Middle frontal gyrus (tissue), 1 donor: ENCODE results near the gene MAPK14.
A peak's percentile ranks its signal among the peaks of the same experiment; 100 is the strongest.

Experiments used
- DNase-seq: peaks from one replicate; pipeline ENCODE4 v3.0.0-alpha.2; 2015; ENCODE audit warnings: low spot score; ENCODE audit errors: extremely low spot score

The MAPK14 gene

DNA sequence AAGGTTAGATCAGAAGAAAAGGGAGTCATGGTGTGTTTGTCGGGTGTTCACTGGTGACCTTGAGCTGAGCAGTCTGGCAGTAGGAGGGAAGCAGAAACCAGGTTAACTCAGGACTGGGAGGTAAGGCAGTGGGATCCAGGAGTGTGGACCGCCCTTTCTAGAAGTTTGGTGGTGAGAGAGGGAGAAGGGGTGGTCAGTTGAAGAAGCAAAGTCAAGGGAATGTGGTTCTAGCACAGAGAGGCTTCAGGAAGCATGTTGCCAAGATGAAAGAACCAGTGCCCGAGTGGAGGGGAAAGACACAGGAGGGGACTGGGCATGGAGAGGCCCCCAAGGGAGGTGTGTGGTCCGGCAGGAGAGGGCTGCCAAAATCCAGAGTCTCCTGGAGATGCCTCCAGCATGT, 106.3 kb downstream of the MAPK14 start:
- no peak for DNase-seq

DNA sequence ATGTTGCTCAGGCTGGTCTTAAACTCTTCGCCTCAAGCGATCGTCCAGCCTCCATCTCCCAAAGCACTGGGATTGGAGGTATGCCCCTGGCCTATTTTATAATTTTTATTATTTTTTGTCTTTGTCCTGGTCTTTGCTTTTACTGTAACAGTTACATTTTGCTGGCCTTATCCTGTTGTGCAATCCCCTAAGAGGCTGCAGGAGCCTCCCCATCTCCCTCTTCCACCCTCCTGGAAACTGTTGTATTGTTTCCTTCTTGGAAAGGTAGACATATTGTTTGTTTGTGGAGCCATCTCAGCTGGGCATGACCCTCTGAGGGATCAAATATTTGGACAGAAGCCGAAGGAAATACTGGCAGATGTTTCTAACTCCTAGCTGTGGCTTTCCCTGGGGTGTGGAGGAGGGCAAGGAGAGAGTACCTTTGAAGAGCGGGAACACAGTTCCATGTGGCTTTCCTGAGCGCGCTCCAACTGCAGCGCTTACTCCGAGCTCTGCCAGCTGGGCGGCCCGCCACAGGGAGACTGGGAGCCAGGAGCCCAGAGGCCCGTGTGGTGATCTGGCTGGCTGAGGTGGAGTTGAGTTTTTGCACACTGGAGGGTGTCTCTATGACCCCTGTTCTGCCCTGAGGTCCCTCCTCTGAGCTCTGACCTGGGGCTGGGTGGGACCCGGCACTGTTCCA, 107.6 kb downstream of the MAPK14 start:
- no peak for DNase-seq

DNA sequence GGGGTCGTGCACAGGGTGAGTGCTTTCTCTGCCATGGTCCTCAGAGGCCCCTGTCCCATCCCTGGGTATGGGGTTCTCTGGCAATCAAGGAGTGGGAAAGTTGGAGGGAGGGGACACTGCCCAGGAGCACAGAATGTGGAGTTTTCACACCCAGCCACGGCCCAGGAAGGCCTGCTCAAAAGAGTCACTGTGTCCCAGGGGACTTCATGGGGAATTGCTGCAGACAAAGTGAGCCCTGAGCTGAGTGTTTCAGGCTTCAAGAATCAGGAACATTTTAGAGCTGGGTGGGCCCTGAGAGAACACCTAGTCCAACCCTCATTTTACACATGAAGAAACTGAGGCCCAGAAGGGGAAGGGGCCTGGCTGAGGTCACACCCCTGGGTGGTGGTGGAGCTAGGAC, 108.4 kb downstream of the MAPK14 start:
- DNase-seq: no peak

GRCh38 chr6:36136551-36136950, 108.9 kb downstream of the MAPK14 start:
- no peak for DNase-seq

DNA sequence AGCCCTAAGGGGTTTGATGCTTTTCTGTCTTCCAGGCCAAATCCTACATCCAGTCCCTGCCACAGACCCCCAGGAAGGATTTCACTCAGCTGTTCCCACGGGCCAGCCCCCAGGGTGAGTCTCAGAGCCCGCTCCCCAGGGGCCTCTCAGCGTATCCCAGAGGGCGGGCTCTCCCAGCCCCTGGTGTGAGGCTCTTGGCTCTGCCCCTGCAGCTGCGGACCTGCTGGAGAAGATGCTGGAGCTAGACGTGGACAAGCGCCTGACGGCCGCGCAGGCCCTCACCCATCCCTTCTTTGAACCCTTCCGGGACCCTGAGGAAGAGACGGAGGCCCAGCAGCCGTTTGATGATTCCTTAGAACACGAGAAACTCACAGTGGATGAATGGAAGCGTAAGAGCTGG, 111.1 kb downstream of the MAPK14 start:
- DNase-seq: no peak

DNA sequence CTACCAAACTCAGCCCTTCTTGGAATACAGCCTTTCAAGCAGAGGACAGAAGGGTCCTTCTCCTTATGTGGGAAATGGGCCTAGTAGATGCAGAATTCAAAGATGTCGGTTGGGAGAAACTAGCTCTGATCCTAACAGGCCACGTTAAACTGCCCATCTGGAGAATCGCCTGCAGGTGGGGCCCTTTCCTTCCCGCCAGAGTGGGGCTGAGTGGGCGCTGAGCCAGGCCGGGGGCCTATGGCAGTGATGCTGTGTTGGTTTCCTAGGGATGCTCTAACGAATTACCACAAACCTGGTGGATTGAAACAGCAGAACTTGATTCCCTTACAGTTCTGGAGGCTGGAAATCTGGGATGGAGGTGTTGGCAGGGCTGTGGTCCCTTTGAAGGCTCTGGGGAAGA, 111.8 kb downstream of the MAPK14 start:
- DNase-seq: no peak

DNA sequence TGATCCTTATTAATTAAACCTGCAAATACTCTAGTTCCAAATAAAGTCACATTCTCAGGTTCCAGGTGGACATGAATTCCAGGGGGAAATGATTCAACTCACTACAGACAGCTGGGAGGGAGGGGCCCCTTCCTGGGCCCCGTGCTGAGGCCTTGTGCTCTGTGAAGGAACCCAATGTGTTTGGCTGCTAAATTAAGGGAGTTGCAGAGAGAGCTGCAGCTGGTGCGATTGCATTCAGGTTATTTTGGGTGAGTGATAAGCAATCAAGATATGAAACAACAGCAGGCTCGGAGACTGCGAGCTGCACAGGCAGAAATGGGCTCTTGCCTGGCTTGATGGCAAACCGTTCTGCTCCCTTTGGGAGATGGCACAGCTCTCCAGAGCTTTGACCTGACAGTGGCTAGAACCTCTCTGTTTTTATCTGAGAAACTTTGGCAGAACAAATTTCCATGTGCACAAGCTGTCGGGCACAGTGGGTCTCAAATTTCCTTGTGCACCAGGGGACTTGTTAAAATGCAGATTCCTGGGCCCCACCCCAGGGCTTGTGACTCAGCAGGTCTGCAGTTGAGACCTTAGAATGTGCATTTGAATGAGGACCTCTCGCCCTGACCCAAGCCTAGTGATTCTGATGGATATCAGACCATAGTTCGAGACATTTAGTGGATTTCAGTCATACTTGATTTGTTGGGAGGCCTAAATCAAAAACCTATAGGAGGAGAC, 112.5 kb downstream of the MAPK14 start:
- peak; percentile 60 for DNase-seq

- no peak for DNase-seq
Measured at GRCh38 chr6:36141091-36141490, 113.5 kb downstream of the MAPK14 start.

- DNase-seq: no peak
Measured at GRCh38 chr6:36141961-36142360, 114.4 kb downstream of the MAPK14 start.

DNA sequence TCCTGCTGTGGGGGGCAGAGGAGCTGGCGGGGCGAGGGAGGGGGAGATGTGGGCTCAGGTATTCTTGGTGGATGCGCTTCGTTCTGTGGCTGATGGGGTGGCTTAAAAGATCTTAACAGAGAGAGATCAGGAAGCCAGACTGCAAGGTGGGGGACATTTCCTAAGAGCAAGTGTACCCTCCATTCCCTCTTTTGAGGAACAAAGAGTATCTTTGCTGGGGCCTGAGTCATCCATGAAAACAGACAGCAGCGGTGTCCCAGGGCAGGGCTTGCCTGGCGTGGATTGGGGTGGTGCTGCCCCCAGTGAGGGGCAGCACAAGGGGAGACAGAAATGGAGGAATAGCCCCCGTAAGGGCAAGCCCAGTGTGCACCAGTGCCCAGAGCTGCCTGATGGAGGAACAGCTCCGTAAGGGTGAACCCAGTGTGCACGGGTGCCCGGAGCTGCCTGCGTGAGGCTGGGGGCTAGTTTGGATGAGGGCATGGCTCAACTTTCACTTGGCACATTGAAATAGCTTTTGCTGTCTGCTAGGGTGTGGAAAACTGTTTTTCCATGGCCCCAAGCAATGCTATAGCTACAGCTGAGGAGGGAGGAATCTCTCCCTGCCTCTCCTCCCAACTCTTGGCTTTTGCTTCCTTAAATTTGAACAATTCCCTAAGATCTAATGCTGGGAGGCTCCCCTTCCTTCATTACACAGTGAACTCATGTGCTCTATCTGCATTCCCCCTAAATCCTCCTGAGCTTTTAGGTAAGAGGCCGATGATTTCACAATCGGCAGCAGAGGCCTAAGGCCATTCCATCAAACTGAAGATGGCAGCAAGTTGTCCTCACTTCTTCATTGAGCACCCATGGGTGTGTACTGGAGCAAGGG, 115.6 kb downstream of the MAPK14 start:
- DNase-seq: no peak

- no peak for DNase-seq
Measured at GRCh38 chr6:36145495-36145894, 117.9 kb downstream of the MAPK14 start.

GRCh38 chr6:36147294-36147693, 119.7 kb downstream of the MAPK14 start:
- DNase-seq: no peak

GRCh38 chr6:36149476-36149875, 121.9 kb downstream of the MAPK14 start:
- DNase-seq: no peak

DNA sequence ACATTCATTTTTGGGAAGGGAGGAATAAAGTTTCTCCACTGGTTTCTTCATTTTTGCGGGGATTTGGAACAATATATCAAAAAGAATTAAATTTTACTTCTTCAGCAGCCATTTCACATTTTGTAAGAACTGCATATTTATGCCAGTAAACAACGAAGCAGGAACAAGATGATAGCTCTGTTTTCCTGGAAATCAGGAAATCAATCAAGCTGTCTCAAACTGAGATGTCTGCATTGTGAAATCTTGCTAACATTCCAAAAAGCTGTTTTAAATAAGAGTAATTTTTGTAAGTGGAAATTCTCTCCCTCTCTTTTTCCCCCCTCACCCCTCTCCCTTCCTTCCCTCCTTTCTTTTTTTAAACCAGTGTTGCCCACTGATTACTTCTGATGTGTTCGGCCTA, 122.7 kb downstream of the MAPK14 start:
- DNase-seq: no peak

DNA sequence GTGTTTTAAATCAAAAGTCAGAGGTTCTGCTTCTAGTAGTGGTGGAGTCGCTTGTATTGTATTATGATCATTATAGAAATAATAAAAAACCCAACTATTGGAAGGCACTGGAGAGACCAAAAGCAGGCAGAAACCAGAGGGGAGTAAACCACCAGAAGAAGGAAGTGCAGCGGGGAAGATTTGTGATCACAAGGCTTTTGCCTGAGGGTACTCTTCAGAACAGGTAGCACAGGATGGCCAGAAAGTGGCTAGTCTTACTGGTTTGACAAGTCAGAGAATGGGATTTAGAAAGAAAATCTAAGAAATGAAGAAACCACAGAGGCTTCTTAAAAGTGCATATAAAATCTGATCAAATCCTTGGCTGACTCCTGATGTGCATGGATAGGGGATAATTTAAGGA, 126.7 kb downstream of the MAPK14 start:
- no peak for DNase-seq

DNA sequence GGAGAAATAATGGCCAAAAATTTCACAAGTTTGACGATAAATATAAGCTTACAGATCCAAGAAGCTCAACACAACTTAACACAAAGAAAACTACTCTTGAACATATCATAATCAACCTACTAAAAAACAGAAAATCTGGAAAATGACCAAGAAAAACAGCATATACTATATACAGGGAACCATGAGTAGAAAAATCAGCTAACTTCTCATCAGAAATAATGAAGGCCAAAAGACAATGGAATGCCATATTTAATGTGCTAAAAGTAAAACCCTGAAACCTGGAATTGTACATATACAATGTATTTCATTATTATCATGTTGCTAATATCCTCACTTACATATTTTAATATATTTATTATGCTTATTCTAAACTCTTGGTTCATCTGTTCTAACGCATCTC, 128.1 kb downstream of the MAPK14 start:
- DNase-seq: no peak

- no peak for DNase-seq
Measured at GRCh38 chr6:36160147-36160760, 132.6 kb downstream of the MAPK14 start.
